GM23248 (cell line): ENCODE measurements around the gene GPR27. TPM values are rescaled to one million over a fixed set of nuclear protein-coding genes. Genes with fewer than 3 reads are reported as not detected.
A peak's percentile ranks its signal among the peaks of the same experiment; 100 is the strongest.

Experiments
- DNase-seq: peaks from one replicate; pipeline ENCODE4 v3.0.0-alpha.2; 2015
- H2AFZ ChIP-seq: fragments of 200-600 bp; sonication (generic); 2 replicates; pipeline ENCODE4 v1.6.1; 2016; ENCODE audit warnings: antibody characterized with exemption
- H3F3A ChIP-seq: fragments of 200-600 bp; sonication (generic); 2 replicates; pipeline ENCODE4 v1.6.1; 2016; ENCODE audit warnings: mild to moderate bottlenecking, antibody characterized with exemption, mixed run types; ENCODE audit not compliant: insufficient read depth
- H3K27ac ChIP-seq: fragments of 200-600 bp; sonication (generic); 2 replicates; pipeline ENCODE4 v1.5.1; 2016; ENCODE audit warnings: mild to moderate bottlenecking
- H3K27me3 ChIP-seq: fragments of 200-600 bp; sonication (generic); replicated peaks from 2 replicates; pipeline ENCODE4 v1.6.1; 2016; ENCODE audit warnings: mild to moderate bottlenecking; ENCODE audit not compliant: insufficient read depth
- H3K36me3 ChIP-seq: fragments of 200-600 bp; sonication (generic); 2 replicates; pipeline ENCODE4 v1.6.1; 2016; ENCODE audit warnings: low read depth, mild to moderate bottlenecking
- H3K4me1 ChIP-seq: fragments of 200-600 bp; sonication (generic); 2 replicates; pipeline ENCODE4 v1.6.1; 2016; ENCODE audit warnings: mild to moderate bottlenecking; ENCODE audit not compliant: insufficient read depth
- H3K4me2 ChIP-seq: fragments of 200-600 bp; sonication (generic); one replicate; pipeline ENCODE4 v1.6.1; 2016; ENCODE audit warnings: mild to moderate bottlenecking; ENCODE audit not compliant: unreplicated experiment
- H3K4me3 ChIP-seq: fragments of 200-600 bp; sonication (generic); 2 replicates; pipeline ENCODE4 v1.5.1; 2016; ENCODE audit warnings: mild to moderate bottlenecking
- H3K79me2 ChIP-seq: fragments of 200-600 bp; sonication (generic); 2 replicates; pipeline ENCODE4 v1.6.1; 2016; ENCODE audit warnings: mild to moderate bottlenecking; ENCODE audit not compliant: insufficient read depth
- H3K9ac ChIP-seq: fragments of 200-600 bp; sonication (generic); 2 replicates; pipeline ENCODE4 v1.6.1; 2016; ENCODE audit warnings: mild to moderate bottlenecking
- H3K9me2 ChIP-seq: fragments of 200-600 bp; sonication (generic); 2 replicates; pipeline ENCODE4 v1.6.1; 2016; ENCODE audit warnings: mixed run types, mild to moderate bottlenecking, moderate library complexity; ENCODE audit not compliant: insufficient read depth
- H3K9me3 ChIP-seq: fragments of 200-600 bp; sonication (generic); one replicate; pipeline ENCODE4 v1.6.1; 2017; ENCODE audit warnings: low read depth
- H4K20me1 ChIP-seq: fragments of 200-600 bp; sonication (generic); 2 replicates; pipeline ENCODE4 v1.6.0; 2016; ENCODE audit not compliant: insufficient read depth
- EZH2 ChIP-seq: fragments of 200-600 bp; sonication (generic); IDR thresholded peaks from 2 replicates; pipeline ENCODE4 v1.6.1; 2018; ENCODE audit warnings: antibody characterized with exemption, mild to moderate bottlenecking; ENCODE audit not compliant: insufficient read depth, poor library complexity, severe bottlenecking
- EZH2phosphoT487 ChIP-seq: fragments of 200-600 bp; sonication (generic); IDR thresholded peaks from 2 replicates; pipeline ENCODE4 v1.6.1; 2018; ENCODE audit warnings: antibody characterized with exemption, moderate library complexity, mild to moderate bottlenecking, low read depth; ENCODE audit not compliant: insufficient read depth
- WGBS, 2 experiments: methylation state at CpG; one replicate each; pipeline ENCODE4 v1.1.6; 2015 to 2017; ENCODE audit warnings: low lambda C conversion rate in 2 of 2, low coverage in 1 of 2; ENCODE audit errors: missing lambda C conversion rate in 2 of 2; 5-methylcytosine and 5-hydroxymethylcytosine counted together
- in situ Hi-C: fragments of 300-500 bp; cut with MboI; formaldehyde crosslinking; loops from 2 replicates; pipeline ENCODE4 v1.15.0; 2020
- polyA plus RNA-seq: library from polyadenylated mRNA; unstranded; fragments of >200 nt; fragmentation: Nextera tagmentation; extraction: Ambion mirVana; gene quantifications from 2 replicates; pipeline ENCODE4 v1.2.1, GENCODE V29; 2016
- total RNA-seq: library from RNA; depleted of rRNA; stranded (reverse); fragments of >200 nt; shearing (Covaris generic); gene quantifications from 2 replicates; pipeline ENCODE4 v1.2.3, GENCODE V29; 2014

Gene GPR27
- total and polyA plus RNA-seq, 2 experiments from 2014 or later: not detected

DNA sequence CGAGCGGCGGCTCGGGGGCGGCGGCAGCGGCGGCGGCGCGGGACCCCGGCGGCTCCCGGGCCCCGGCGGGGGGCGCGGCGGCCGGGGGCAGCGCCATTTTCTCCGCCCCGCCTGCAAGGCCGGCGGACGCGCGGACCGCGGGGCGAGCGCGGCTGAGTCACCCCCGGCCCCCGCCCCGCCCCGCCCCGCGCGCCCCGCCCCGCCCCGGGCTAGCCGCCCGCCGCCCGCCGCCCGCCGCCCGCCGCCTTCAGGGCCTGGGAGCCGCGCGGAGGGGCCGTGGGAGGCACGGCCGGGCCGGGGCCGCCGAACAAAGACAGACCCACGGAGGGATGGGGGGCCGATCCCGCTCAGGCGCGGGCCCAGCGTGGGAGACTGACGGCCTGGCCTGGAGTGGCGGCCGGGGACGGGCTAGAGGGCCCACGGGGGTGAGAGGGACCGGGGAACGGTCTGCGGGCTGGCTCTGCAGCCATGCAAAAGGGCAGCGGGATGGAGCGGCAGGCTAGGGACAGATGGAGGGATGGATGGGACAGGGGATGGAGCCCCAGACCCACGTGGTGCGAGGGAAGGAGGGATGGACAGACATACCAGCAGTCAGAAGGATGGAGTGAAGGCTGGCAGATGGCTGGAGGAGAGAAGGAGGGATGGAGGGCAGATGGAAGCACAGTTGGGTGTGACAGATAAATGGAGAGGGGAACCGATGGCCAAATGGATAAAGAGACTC, 28.2 kb upstream of the GPR27 start, which contains the start of gene EIF4E3:
TSS of gene EIF4E3 (minus strand) at position 132 of the 721 bp plus-strand sequence. CDS start at position 97, 35 bp downstream.
- DNase-seq: peak; percentile 79
- no peaks in the 10 kb centered on the region for H3K36me3 ChIP-seq
- in situ Hi-C loops: no loop called here

DNA sequence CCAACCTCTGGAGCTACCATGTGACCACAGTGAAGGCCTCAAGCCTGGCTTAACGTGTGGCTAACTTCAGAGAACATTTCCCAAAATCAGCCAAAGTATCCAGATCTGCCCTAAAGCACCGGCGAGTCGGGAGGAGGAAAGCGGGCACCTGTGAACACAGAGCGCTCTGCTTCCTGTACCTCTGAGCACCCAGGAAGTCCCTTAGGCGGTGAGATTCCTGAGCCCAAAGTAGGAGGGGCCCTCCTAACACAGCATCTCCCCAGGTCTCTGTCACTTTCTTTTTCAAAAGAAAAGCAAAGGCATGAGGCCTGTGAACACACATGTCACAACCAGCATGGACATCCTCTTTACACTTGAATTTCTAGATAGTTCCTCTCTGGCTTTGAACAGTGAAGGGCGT, 27.5 kb upstream of the GPR27 start:
- no peaks in the 10 kb centered on the region for H3K36me3 ChIP-seq
- WGBS, 2 experiments: 98 to 99% methylated on average over 8 of the region's 8 CpGs
- H3K27me3 ChIP-seq: peaks cover 21% of the 10 kb centered on the region; the same call in 1 of the 2 replicates
- no peaks in the 10 kb centered on the region for H3K9me2 ChIP-seq
- H3F3A ChIP-seq: peaks cover 8% of the 10 kb centered on the region; the same call in 1 of the 2 replicates
- peak overlapping the region; percentile 84; the same call in 1 of the 2 replicates for H2AFZ ChIP-seq
- H3K9ac ChIP-seq: no peak overlapping the region
- peaks cover 10% of the 10 kb centered on the region; the same call in 1 of the 2 replicates for H3K4me1 ChIP-seq
- no peak for TF ChIP-seq EZH2
- TF ChIP-seq EZH2phosphoT487: no peak
- H3K4me3 ChIP-seq: no peak overlapping the region
- H3K4me2 ChIP-seq: no peak overlapping the region
- no peaks in the 10 kb centered on the region for H3K9me3 ChIP-seq
- H3K27ac ChIP-seq: no peak overlapping the region
- in situ Hi-C loops: no loop called here
- no peaks in the 10 kb centered on the region for H3K79me2 ChIP-seq
- no peak for DNase-seq
- no peaks in the 10 kb centered on the region for H4K20me1 ChIP-seq

More for the DNA sequence above, 28.2 kb upstream of the GPR27 start, which contains the start of gene EIF4E3:
- H3K9me2 ChIP-seq: no peaks in the 10 kb centered on the region
- H3K4me1 ChIP-seq: peaks cover 10% of the 10 kb centered on the region; the same call in 1 of the 2 replicates
- TF ChIP-seq EZH2 (no peak), EZH2phosphoT487 (no peak)
- H3K79me2 ChIP-seq: no peaks in the 10 kb centered on the region
- WGBS, 2 experiments: 13 to 15% methylated on average over 19 to 21 of the region's 80 CpGs
- no peaks in the 10 kb centered on the region for H3K9me3 ChIP-seq
- H3F3A ChIP-seq: peaks cover 8% of the 10 kb centered on the region; the same call in 1 of the 2 replicates
- peaks cover 21% of the 10 kb centered on the region; the same call in 1 of the 2 replicates for H3K27me3 ChIP-seq
- peak within 1 kb of the TSS; percentile 74 for H3K9ac ChIP-seq
- H2AFZ ChIP-seq: peak within 1 kb of the TSS; percentile 95
- peak within 1 kb of the TSS; percentile 90 for H3K4me2 ChIP-seq
- peak within 1 kb of the TSS; percentile 85 for H3K4me3 ChIP-seq
- H3K27ac ChIP-seq: no peak within 1 kb of the TSS
- H4K20me1 ChIP-seq: no peaks in the 10 kb centered on the region

- H4K20me1 ChIP-seq: no peaks in the 10 kb centered on the region
- in situ Hi-C loops: no loop called here
- H3F3A ChIP-seq: peaks cover 8% of the 10 kb centered on the region; the same call in 1 of the 2 replicates
- peaks cover 10% of the 10 kb centered on the region; the same call in 1 of the 2 replicates for H3K4me1 ChIP-seq
- no peaks in the 10 kb centered on the region for H3K79me2 ChIP-seq
- H3K9me3 ChIP-seq: no peaks in the 10 kb centered on the region
- H3K4me2 ChIP-seq: no peak overlapping the region
- H3K9me2 ChIP-seq: no peaks in the 10 kb centered on the region
- H3K9ac ChIP-seq: no peak overlapping the region
- no peaks in the 10 kb centered on the region for H3K36me3 ChIP-seq
- TF ChIP-seq EZH2 (no peak), EZH2phosphoT487 (no peak)
- H3K27ac ChIP-seq: no peak overlapping the region
- no peak overlapping the region for H2AFZ ChIP-seq
- H3K27me3 ChIP-seq: peaks cover 14% of the 10 kb centered on the region; the same call in 1 of the 2 replicates
- DNase-seq: peak; percentile 34
- H3K4me3 ChIP-seq: no peak overlapping the region
- WGBS, 2 experiments: 71 to 77% methylated on average over 4 of the region's 4 CpGs
These were observed 24.9 kb upstream of the GPR27 start for GRCh38 chr3:71728632-71729342.

DNA sequence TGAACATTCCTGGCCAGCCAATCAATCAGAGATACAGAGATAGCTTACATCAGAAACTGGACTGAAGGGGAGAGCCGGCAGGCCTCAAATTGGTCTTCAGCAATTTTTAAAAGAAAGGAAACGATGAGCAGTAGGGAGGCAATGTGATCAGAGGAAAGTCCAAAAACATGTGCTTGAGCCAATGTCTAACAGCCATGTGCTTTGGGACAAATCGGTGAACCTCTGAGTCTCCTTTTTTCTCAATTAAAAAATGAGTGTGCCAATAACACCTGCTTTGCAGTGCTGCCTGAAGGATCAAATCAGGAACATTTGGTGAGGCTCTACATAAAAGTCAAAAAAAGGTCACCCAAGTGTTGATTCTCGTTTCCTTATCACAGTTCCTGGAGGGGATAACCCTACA, 21.0 kb upstream of the GPR27 start:
- H3K79me2 ChIP-seq: no peaks in the 10 kb centered on the region
- in situ Hi-C loops: loop anchor here (10.0 kb wide), 1 partner anchor 1092 kb away; no protein-coding TSS in a partner anchor
- TF ChIP-seq EZH2 (no peak), EZH2phosphoT487 (no peak)

More for the DNA sequence above, 21.0 kb upstream of the GPR27 start:
- Histone ChIP-seq H3K4me3 (no peak overlapping the region), H3K4me1 (0 out of 2 replicates have a peak, but pooled peaks cover 5% of the 10 kb centered on the region), H4K20me1 (no peaks in the 10 kb centered on the region), H2AFZ (no peak overlapping the region), H3F3A (peaks cover 5% of the 10 kb centered on the region; the same call in 1 of the 2 replicates), H3K4me2 (no peak overlapping the region), H3K9me2 (no peaks in the 10 kb centered on the region), H3K27me3 (peaks cover 36% of the 10 kb centered on the region), H3K36me3 (no peaks in the 10 kb centered on the region), H3K9ac (no peak overlapping the region), H3K27ac (no peak overlapping the region), H3K9me3 (no peaks in the 10 kb centered on the region)
- no peak for DNase-seq
- 52 to 61% methylated on average over 4 of the region's 4 CpGs for WGBS, 2 experiments
